Raji (cell line): ENCODE results near the gene RBMS3.

Experiments used
- POLR2A ChIP-seq: IDR thresholded peaks from 2 replicates; pipeline ENCODE4 v1.6.1; 2011; ENCODE audit warnings: low read depth, low read length, control low read depth; ENCODE audit not compliant: insufficient read depth

Gene RBMS3

DNA sequence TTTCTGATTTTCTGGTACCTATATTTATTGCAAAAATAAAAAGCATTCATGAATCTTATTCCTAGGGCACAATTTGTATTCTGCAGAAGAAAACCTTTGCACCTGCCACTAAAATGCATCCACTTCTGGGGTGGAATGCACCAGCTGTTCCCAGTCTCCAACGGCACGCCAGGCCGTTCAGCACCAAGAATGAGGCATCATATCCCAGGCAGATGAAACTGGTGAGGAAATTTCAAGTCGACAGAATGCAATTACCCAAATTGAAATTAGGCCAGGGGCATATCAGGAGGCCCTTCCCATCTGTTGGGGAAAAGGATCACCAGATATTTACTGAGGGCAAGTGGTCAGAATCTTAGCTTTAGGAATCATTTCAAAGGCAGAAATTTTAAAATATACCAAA is 13.6 kb upstream of the RBMS3 start:
- TF ChIP-seq POLR2A = no peak

- no peak for TF ChIP-seq POLR2A
These were observed 12.2 kb upstream of the RBMS3 start for GRCh38 chr3:29268651-29269050.

- TF ChIP-seq POLR2A = no peak
These were observed 10.1 kb upstream of the RBMS3 start for GRCh38 chr3:29270752-29271151.

DNA sequence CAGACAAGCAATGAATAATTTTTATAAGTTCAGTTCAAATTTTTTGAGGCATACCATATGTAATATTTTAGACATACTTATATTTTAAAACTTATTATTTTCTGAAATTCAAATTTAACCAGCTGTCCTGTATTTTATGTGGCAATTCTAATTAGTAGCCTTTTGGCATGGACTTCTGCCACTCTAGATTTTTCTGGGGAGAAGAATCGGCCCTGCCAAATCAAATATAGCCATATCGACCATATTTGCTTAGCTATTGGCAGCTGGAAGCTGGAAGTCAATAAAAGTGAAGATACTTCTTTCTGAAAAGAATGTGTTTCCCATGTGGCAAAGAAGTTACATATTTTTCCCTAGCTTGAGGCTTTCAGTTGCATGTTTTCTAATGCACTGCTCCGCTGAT is 9.4 kb upstream of the RBMS3 start:
- TF ChIP-seq POLR2A = no peak

- no peak for TF ChIP-seq POLR2A
These were observed 6.2 kb upstream of the RBMS3 start for GRCh38 chr3:29274667-29275066.

DNA sequence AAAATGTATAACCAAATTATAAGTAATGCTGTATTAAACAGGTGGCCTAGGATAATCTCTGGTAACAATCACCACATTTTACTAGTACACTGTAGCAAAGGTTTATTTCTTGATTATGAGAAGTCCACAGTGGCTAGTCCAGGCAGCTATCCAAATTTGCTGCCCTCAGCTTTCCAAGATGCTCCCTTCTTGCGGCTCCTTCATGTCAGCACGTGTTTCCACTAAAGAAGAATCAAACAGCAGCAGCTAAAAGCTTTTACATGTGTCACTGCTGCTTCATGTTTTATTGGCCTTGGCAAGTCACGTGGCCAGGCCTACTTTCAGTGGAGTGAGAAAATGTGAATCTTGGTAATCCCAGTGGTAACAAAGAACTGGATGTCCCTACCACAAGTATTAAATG is 5.6 kb upstream of the RBMS3 start:
- TF ChIP-seq POLR2A = no peak

GRCh38 chr3:29277249-29277648 is 3.6 kb upstream of the RBMS3 start:
- TF ChIP-seq POLR2A = no peak

DNA sequence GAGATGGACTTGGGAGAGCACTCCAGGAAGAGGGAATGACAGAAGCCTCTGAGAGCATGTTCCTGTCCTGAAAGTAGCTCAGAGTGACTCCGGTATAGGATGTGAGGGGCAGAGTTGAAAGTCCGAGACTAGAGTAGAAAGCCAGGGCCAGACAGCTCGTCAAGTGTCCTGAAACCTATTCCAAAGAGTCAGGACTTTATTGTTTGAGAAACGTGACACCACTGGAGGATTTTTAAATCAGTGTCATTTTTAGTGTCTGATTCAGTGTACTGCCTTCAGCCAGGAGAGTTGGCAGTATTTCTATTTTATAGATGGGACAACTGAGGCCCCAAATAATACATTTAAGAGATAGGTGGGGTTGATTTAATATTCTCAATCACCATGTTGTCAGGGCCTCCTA is 1.6 kb upstream of the RBMS3 start:
- no peak for TF ChIP-seq POLR2A

DNA sequence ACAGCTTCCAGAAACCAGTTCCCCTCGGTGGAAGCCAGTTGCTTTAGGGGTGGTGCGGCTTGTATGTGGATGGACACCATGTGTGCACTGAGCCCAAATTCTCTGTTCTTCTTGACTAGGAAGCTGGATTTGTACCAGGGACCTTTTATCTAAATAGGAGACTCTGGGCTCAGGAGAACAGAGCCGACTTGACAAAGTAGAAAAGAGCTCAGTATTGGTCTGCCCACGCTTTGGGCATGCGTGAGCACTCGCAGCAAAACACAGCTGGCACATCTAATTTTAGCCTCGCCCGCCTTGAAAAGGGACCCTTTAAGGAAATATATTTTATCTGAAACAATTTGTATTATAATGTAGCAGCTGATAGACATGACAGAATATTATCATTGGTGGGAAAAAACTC is 1.1 kb upstream of the RBMS3 start:
- no peak for TF ChIP-seq POLR2A

- no peak for TF ChIP-seq POLR2A
These were observed 148 bp downstream of the RBMS3 start for GRCh38 chr3:29281094-29281343.

GRCh38 chr3:29281344-29282241 is 722 bp downstream of the RBMS3 start:
- TF ChIP-seq POLR2A = no peak

GRCh38 chr3:29282427-29283230 is 1.8 kb downstream of the RBMS3 start:
- no peak for TF ChIP-seq POLR2A

- TF ChIP-seq POLR2A = no peak
These were observed 2.6 kb downstream of the RBMS3 start for GRCh38 chr3:29283231-29284119.

DNA sequence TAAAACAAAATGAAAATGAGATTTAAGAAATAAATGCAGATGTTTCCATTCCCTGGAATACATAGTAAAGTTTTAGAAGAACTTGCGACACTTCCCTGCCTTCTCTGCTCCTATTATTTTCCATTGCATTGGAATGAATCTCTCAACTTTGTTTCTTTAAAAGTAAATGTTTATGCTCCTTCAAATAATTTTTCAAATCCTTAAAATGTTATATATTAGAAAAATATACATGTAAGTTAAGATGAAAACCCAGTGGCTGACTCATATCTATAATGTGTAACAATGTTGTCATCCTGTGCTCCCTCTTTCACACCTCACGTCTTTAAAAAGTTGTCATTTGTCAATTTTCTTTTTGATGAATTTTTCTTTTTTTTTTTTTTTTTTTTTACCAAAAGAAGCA is 3.6 kb downstream of the RBMS3 start:
- no peak for TF ChIP-seq POLR2A

DNA sequence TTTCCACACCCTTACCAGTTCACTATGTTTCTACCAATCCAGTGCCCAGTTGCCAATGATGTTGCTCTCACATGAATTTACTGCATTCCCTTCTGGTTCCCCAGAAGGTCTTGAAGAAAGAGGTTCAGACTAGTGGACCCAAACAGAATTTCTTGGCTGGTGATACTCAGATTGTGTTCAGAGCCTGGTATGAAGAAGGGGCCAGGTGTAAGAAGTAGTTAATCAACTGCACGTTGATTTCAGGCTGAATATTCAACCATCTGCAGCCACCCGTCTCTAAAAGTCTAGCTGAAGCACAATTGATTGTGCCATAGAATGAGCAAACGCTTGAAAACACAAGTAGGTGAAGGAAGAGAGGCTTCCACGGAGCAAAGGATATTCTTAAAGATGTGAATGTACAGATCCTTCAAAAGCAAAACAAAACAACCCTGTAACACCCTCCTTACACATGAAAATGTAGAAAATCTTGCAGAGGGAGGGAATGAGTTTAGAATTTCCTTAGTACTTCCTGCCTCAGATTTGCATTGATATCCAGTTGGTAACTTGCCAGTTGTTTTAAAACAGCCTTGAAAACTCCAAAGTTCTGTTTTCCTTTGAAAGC is 4.7 kb downstream of the RBMS3 start:
- TF ChIP-seq POLR2A = no peak

GRCh38 chr3:29286478-29287240 is 5.8 kb downstream of the RBMS3 start:
- TF ChIP-seq POLR2A = no peak
